ENCODE results near the gene FILIP1L.

GRCh38 chr3:100089812-100090668 is 24.3 kb downstream of the FILIP1L start:
- peak in 11 of 12 donors; percentile 15 to 48 (median 32) for TF ChIP-seq CTCF (IDR thresholded peaks at IDR 0.05)
- no peak for TF ChIP-seq POLR2A (IDR thresholded peaks at IDR 0.05)

Measured in heart left ventricle (tissue), 13 donors.